HuH-7 (cell line): ENCODE data around the gene TAS1R2.
A peak's percentile ranks its signal among the peaks of the same experiment; 100 is the strongest.

Experiments
- DNase-seq: peaks from one replicate; pipeline ENCODE4 v3.0.0; 2011; ENCODE audit warnings: low spot score

The TAS1R2 gene

DNA sequence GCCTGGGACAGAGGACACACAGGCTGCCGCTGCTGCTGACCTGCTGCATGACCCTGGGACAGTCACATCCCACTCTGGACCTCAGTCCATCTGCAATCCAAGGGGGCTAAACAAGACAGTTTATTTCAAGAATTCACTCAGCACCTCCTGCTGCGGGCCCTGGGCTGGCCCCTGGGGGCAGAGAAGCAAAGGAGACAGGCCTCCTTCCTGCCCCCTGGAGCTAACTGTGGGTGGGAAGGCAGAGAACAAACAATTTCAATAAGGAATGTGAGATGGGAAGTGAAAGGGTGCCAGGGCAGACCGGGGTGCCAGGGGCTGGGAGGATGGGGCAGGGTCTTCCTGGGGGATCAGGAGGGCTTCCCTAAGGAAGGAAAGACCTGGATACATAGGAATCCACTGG lies 60.0 kb downstream of the TAS1R2 start:
- no peak for DNase-seq

DNA sequence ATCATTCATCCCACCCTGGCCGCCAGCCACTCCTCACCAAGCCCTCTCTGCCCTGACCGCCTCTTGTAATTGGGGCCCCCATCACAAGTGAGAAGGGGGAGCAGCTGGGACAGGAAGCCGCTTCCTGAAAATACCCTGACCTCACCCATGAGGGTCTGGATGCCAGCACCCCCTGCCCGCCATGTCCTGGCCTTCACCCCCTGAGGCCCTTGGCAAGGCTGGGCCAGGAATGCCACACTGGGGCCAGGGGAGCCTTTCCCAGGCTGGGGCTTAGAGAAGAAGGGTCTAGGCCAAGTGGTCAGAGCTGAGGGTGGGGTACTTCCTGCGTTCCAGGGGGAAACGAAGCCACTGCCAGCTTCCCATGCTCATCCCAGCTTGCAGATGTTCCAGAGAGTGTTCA lies 60.5 kb downstream of the TAS1R2 start:
- DNase-seq: no peak

DNA sequence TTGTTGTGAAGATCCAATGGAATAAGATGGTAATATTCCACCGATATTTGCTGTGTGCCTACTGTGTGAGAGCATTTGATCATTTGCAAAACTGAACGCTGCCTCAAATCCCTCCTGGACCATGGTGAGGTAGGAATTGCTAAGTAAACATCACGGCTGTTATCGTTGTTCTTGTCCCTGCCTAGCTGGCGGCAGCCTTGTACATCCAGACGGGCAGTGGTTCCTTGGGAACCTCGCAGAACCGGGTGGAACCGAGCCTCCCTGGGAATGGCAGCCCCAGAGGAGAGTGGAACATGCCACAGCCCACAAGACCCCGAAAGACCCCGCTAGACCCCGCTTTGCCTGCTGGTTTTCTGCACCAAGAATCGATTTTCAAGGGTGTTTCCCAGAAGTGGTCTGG lies 60.9 kb downstream of the TAS1R2 start:
- no peak for DNase-seq

DNA sequence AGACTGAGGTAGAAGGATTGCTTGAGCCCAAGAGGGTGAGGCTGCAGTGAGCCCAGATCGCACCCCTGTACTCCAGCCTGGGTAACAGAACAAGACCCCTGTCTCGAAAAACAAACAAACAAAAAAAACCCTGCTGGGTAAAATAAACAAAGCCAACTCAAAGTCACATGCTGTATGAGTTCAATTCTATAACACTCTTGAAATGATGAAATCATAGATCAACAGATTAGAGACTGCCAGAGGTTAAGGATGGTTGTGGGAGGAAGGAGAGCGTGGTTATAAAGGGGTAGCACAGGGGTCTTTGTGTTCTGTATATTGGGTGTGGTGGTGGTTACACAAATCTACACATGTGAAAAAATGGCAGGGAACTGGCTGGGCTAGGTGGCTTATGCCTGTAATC lies 62.5 kb downstream of the TAS1R2 start:
- no peak for DNase-seq

DNA sequence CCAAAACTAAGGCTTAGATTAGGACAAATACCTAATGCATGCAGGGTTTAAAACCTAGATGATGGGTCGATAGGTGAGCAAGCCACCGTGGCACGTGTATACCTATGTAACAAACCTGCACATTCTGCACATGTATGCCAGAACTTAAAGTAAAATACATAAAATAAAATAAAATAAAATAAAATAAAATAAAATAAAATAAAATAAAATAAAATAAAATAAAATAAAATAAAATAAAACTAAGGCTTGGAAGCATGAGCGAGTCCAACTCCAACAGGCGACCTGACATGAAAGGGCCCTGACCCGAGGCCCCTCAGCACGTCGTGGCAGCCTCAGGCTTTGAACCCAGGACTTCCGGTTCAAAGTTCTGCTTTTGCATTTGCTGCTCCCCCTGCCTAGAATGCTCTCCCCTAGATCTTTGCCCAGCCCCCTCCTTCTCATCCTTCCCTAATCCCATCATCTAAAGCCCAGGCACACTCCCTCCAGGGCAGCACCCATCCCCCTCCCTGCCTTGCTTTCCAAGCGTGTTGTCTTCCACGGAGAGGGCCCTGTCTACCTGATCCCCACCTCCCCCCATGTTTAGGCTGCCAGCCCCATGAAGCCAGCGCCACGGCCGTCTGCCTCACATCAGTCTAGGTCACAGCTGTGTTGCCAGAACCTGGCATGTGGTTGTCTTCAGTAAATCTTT lies 64.3 kb downstream of the TAS1R2 start:
- no peak for DNase-seq

DNA sequence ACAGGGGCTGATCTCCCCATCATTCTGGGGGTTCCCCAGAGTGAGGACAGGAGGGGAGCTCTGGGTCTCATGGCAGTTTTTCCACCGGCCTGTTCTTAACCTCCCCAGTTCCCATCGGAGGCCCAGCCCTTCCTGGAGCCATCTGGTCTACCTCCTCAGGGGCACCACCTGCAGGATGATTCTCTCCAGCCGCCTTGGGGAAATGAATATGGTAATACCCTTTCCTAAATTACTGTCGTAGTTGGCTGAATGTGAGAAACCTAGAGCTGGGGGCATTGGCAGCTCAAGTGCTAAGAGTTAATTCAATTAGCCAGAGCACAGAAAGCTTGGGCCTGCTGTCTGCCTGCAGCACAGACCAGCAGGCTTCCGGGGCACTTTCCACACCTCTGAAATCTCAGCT lies 64.9 kb downstream of the TAS1R2 start:
- DNase-seq: peak; percentile 51

DNA sequence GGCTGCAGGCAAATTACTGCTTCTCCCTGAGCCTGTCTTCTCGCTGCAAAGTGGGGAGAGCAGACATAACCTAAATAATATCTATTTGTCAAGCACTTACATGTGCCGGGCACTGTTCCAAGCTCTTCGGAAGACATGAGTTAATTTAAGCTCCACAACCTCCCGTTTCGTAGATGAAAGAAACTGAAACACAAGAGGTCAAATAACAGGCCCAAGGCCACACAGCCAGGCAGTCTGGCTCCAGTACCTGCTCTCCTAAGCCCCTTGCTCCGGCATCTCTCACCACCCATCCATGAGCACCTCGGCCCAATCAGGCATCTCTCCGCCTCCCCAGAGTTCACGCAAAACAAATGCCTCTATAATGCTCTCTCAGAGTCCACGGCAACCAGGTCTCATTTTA lies 65.4 kb downstream of the TAS1R2 start:
- no peak for DNase-seq

DNA sequence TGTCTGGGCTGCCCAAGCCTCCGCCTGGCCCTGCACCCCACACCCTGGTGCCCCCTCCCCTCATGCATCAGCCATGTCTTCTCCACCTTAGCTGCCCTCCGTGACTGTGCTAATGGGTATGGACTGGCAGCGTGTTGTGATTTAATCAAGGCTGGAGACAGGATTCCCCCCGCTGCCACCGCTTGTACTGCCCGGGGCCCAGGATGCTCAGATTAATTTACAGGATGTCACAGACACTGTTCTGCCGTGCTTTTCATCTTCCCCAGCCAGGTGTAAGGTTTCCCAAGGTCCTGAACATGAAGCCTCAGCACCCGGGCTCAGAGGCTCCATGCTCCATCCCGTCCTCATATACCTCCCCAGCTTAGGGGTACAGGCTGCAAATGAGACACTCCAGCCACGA lies 66.3 kb downstream of the TAS1R2 start:
- DNase-seq: no peak

DNA sequence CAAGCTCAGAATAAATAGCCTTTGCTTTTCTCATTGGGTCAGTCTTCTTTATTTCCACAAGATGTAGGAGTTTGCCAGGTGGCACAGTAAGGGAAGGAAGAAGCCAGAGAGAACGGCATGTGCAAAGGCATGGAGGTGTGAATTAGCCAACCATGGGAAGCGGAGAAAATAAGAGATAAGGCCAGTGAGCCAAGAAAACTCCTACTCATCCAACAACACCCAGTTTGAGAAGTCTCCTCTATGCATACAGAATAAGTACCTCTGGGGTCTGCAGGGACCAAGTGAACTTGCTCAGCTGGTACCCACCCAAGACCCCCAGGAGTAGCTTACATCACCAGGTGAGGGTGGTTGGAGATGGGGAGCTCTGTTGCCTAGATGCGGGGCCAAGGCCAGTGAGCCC lies 66.7 kb downstream of the TAS1R2 start:
- no peak for DNase-seq
